ENCODE data around the gene LSM7.
"Not testable (repeated sequence)": the region's sequence is repeated elsewhere in the genome, so short reads cannot be mapped to it uniquely, and the experiment has no call there.

The LSM7 gene

DNA sequence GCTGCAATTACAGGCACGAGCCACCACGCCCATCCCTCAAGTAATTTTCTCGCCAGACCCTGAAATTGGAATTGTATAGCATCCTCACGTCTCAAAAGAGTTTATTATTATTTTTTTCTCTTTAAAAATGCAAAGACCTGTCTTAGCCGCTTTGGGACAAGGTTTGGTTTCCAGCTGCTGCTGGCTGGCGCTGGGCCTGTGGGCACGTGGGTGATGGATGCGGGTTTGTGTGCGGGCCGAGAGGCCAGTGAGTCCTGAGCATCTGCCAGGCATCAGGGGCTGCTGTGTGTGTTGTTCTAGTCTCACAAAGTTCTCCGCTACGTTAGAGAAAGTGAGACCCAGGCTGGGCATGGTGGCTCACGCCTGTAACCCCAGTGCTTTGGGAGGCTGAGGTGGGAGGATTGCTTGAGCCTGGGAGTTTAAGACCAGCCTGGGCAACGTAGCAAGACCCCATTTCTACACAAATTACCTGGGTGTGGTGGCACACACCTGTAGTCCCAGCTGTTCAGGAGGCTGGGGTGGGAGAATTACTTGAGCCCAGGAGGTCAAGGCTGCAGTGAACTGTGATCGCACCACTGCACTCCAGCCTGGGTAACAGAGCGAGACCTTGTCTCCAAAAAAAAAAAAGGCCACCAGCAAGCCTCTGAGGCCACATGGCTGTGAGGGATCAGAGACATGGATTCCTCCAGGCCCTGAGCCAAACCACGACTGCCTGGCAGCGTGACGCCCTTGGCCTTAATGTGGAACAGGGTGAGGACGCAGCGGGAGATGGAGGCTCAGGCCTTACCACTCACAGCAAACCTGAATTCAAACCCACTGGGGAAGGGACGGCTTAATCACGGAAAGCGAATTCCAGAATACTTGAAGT is 27.0 kb upstream of the LSM7 start:
- FAIRE-seq: no peak

DNA sequence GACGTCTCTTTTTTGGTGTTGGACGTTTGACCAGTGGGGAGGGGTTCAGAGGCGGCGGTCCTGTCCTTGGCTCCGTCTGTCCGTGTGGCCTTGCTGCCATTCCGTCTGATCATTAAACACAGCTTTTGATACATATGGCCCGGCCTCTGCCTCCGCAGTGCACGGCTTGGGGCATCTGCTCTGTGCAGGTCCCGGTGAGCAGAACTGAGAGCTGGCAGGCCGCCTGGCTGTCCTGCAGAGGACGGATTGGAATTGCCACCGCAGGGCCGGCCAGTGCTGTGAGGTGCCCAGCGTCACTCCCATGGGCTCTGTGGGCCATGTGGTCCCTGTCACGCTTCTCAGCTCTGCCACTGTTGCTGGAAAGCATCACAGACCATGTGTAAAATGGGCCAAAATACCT is 26.3 kb upstream of the LSM7 start:
- FAIRE-seq: no peak

DNA sequence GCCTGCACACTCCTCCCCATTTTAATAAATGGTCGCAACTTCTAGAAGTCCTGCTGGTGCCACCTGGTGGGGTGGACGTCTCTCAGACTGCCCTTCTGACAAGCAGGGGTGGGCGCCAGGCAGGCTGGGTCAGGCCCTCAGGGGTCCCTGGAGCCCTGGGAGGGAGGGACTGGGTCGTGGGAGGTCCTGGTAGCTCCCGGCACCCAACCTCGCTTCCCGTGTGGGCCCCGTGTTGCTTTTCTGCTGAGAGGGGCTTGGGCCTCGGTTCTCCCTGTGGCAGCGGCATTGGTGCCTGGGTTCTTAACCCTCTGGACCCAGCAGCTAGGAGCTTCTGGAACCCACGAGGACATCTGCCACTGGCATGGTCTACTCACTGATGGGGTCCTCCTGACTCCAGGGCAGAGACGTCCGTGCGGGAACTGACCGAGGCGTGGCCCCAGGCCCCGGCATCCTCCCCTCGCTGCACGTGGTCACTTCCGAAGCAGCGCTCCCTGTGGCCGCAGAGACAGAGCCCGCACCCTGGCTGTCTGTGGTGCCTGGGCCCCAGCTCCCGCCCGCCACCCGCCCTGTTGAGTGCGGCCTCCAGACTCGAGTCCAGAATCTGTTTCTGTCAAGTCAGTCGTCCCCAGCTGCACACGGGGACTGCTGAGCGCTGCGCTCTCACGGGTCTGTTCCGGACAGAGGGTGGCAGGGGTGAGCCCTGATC is 25.7 kb upstream of the LSM7 start:
- no peak for FAIRE-seq

DNA sequence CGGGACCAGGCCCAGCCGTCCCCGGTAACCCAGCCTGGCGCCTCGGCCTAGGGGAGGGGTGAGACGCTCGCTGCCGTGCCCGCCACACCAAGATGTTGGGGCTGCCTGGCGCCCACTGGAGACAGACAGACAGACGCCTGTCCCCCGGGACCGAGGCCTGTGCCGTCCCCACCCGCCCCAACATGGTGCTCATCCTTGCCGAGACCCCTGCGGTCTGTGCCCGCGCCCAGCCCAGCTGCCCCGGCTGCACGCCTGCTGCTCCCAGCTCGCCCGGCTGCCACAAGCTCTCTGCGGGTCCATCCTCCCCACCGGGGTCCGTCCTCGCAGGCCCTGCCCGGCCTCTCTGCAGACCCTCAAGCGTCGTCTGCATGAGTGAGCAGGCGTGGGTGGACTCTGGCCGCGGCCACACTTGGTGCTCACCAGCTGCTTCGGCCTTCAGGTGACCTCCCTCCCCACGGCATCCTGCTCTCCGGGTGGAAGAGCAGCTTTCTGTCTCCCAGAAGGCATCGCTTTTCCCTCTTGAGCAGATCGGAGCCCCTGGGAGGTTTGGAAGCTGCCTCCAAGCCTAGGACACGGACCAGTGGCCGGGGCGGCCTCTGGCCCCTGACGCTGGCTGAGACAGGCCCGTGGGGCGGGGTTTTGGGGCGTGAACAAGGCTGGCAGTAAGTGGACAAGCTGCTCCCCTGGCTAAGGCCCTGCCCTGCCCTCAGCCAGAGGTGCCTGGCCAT is 24.9 kb upstream of the LSM7 start:
- FAIRE-seq: no peak

DNA sequence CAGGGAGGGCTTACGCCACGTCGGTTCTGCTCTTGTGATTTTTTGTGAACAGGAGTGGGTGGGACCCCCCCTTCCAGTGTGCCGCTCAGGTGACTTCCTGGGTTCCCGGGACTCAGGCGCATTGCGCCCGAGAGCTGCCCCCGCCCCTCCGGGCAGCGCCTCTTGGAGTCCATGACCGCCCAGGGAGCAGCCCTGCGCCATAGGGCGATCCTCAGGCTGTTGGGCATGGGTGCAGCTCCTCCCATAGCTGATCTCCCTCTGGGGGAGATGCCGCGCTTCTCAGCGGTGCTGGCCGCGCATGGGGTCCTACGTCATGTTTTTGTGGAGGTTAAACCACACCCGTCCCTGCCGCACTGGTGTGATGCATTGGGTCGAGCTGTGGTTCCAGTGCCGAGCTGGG is 23.7 kb upstream of the LSM7 start:
- no peak for FAIRE-seq

DNA sequence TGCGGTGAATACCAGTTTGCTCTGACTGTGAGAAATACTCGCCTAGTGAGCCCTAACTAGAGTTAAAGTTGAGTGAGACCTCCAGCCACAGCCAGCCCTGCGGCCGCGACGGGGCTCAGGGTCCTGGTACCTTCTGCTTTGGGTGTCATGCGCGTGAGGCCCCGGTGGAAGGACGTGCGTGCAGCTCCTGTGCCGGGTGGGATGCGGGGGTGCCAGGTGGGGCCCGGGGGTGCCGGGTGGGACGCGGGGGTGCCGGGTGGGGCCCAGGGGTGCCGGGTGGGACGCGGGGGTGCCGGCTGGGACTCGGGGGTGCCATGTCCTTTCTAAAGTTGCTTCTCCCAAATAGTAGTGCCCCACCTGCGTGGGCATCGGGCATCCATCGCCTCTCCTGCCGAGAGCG is 23.2 kb upstream of the LSM7 start:
- no peak for FAIRE-seq

DNA sequence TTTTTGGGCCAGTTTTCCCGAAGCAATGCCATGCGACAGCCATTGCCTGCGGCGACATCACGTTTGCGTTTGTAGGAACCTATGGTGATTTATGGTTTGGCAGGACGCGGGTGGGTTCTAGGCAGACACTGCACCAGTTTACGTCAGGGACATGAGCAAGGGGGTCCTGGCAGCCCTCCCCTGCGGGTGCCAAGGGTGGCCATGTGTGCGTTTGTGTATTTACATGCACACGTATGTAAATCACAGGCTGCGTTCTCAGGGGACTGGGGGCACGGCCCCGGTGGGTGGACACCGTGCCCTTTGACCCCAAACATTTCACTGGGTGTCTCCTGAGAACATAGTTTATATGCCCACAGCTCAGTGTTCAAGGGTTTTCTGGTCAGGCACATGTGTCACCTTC is 22.3 kb upstream of the LSM7 start:
- FAIRE-seq: no peak

DNA sequence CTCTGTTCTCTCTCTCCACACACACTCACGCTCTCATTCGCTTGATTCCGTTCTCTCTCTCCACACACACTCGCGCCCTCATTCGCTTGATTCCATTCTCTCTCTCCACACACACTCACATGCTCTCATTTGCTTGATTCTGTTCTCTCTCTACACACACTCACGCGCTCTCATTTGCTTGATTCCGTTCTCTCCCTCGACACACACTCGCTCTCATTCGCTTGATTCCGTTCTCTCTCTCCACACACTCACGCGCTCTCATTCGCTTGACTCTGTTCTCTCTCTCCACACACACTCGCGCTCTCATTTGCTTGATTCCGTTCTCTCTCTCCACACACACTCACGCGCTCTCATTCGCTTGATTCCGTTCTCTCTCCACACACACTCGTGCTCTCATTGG is 21.4 kb upstream of the LSM7 start:
- FAIRE-seq: not testable (repeated sequence)

DNA sequence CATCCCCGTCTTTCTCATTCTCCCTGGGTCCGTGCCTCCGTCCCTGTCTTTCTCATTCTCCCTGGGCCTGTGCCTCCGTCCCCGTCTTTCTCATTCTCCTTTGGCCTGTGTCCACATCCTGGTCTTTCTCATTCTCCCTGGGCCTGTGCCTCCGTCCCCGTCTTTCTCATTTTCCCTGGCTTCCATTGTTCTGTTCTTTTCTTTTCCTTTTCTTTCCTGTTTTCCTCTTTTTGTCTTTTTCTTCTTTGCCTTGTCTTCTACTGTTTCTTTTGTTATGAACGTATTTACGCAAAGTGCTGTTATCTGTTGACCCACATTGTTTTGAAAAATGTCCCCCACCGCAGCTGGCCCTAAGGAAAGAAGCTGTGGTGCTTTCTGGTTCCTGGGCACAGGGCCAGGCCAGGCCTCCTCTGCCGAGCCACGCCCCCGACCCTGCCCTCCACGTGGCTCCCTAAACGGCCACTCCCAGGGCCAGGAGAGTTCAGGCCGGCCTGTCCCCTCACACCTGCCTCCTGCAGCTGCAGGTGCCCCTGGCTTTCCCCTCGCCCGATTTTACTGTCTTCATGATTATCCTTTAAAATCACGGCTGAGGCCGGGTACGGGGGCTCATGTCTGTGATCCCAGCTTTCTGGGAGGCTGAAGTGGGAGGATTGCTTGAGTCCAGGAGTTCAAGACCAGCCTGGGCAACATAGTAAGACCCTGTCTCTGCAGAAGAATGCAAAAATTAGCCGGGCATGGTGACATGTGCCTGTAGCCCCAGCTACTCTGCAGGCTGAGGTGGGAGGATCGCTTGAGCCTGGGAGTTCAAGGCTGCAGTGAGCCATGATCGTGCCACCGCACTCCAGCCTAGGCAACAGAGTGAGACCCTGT is 17.6 kb upstream of the LSM7 start:
- no peak for FAIRE-seq

DNA sequence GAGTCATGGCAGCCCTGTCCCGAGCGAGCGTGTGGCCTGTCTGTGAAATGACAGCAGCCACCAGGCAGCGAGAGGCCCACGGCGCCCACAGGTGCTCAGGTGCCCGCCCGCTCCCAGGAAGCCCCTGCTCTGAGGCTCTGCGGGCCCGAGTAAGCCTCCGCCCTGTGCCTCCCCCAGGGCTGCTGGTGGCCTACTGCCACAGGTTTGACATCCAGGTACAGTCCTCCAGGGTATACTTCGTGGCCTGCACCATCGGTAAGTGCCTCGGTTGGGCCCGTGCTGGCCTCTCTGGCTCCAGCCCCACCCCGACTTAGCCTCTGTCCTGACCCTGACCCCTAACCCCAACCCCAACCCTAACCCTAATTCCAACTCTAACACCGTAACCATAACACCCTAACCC is 16.7 kb upstream of the LSM7 start:
- FAIRE-seq: no peak

DNA sequence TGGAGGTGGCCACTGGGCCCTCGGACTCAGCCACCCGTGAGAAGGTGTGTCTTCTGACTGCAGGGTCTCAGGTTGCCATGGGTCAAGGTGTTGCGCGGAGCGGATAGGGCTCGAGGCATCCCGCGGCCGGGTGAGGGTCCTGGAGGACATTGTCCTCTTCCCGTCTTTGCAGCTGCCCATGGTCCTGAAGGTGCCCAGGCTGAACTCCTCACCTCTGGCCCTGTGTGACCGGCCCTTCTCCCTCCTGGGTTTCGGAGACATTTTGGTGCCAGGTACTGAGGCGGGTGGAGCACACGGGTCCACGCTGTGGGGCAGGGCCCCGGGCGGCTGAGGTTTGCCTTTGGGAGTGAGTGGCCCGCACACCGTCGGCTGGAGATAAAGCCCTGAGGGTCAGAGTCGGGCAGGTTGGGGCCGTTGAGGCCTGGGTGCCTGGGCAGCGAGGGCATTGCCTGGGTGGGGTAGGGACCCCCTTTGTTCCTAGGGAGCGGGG is 16.0 kb upstream of the LSM7 start:
- FAIRE-seq: no peak

DNA sequence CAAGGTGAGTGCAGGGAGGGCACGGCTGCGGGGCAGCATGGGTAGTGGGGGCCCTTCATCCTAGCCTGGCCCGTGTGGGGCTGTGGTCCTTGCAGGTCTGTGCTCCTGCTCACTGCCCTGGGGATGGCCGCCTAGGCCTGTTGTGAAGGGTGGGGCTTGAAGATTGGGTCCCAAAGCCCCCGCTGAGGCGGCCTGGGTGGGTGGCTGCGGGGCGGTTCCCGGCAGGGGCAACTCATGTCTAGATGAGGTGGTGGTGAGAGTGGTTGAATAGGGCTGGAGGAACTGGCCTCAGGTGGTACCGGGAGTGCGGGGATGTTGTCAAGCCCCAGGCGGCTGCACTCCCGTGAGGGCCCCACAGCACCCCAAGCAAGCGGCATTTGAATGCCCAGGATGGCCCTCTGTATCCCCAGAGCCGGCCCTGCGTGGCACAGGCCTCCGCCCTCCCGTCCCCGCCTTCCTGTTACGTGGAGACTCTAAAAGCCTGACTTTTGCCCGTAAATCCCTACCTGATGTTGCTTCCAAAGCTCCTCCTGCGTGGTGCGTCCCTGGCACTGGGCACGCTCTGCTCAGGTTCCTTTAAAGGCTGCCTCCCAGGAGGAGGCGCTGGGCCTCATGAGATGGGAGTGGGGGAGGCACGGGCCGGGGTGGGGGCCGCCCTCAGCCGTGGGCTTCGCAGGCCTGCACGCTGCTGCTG is 15.1 kb upstream of the LSM7 start:
- no peak for FAIRE-seq

DNA sequence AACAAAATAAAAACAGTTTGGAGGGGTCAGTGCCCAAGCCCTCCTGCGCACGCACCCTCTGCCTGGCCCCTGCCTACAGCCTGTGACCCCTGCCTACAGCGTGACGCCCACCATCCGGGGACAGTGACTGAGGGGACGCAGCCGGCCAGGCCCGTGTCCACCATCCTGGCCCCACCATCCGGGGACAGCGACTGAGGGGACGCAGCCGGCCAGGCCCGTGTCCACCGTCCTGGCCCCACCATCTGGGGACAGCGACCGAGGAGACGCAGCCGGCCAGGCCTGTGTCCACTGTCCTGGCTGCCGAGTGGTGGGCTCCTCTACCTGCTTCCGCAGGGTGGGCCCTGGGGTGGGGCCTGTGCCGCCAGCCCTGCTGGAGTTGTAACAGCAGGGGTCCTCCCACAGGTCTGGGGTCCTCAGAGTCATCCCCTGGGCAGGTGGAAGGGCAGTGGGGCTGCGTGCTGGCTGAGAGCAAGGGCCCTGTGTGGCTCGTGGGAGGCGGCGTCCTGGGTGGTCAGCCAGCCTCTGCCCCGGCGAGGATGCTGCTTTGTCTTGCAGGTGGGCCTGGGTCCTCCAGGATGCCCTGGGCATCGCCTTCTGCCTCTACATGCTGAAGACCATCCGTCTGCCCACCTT is 14.4 kb upstream of the LSM7 start:
- no peak for FAIRE-seq

DNA sequence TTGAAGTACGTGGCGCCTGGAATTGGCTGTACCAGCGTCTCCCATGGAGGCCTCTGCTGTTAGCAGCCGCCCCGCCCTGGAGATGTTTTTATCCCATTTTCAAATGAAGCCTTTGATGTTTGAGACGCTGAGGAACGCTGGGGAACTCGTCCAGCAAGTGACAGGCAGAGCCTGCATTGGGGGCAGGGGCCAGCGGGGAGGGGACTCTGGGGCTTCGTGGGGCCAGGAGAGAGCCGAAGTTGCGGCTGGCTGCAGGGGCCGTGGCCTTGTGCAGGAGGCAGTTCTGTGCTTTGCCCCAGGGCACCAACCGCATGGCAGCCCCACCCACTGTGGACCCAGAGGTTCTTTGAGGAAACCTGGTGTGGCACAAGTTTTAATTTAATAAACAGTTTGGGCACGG is 13.6 kb upstream of the LSM7 start:
- FAIRE-seq: no peak

DNA sequence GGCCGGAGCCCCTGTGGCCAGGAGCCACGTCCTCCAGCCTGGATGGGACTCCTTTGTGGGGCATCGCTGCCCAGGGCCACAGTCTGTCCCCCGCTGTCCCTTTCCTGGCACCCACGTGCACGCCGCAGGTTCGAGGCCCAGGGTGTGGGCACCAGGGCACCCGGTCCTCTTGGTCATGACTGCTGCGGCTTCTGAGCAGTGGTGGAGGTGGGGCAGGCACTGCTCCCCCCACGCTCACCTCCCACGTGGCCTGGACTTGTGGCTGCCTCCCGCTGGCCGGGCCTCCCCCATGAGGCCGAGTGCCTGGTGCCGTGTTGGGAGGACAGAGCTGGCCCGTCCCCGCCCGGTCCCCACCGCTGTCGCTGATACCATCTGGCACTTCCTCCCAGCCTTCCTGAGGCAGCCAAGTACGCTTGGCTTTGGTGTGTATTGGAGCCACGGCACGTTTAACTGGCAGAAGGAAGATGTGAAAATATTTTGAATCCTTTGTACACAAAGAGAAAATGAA is 12.9 kb upstream of the LSM7 start:
- FAIRE-seq: no peak

DNA sequence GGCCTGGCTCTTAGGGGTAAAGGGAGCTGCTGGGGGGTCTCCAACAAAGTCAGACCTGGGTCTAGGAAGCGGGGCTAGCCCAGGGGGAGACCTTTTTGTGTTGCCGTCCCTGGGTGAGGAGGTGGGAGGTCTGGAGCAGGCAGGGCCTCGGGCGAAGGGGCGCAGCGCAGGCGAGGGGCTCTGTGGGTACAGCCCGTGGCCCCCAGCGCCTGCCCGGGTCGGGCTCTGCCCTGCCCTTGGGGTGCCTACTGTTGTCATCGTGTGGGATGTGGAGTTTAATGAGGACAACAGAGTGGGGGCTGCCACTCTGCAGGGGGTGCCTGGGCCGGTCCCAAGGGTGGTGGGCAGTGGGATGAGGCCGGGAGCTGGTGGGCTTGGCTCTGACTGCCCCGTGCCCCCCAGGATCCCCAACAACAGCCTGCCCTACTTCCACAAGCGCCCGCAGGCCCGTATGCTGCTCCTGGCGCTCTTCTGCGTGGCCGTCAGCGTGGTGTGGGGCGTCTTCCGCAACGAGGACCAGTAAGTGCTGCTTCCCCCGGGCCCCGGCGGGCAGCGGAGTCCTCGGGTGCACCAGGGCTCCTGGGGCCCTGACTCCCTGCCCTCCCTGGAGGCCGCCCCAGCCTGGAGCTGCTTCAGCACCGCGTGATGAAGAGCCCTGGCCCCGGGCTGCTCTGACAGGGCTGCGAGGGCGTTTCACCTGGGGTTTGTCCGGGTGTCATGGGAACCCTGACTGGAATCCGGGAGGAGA is 12.3 kb upstream of the LSM7 start:
- no peak for FAIRE-seq

DNA sequence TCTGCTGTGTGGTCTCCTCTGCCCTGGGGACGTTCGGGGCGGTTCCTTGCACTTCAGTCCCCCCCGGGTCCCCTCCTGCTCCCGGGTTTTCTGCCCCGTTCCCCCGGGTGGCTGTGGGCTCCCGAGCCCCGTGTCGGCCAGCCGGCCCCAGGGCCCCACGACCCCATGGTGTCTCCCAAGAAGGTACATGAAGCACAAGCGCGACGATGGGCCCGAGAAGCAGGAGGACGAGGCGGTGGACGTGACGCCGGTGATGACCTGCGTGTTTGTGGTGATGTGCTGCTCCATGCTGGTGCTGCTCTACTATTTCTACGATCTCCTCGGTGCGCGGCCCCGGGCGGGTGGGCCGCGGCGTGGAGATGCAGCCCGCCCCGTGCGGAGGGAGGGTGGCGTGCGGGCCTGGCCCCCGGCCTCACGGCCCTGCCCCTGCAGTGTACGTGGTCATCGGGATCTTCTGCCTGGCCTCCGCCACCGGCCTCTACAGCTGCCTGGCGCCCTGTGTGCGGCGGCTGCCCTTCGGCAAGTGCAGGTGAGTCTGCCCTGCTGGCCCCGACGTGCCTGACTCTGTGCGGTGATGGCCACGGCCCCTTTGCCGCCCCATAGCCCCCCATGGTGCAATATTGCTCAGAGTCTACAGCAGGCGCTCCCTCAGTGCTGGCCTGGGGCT is 11.4 kb upstream of the LSM7 start:
- FAIRE-seq: no peak

DNA sequence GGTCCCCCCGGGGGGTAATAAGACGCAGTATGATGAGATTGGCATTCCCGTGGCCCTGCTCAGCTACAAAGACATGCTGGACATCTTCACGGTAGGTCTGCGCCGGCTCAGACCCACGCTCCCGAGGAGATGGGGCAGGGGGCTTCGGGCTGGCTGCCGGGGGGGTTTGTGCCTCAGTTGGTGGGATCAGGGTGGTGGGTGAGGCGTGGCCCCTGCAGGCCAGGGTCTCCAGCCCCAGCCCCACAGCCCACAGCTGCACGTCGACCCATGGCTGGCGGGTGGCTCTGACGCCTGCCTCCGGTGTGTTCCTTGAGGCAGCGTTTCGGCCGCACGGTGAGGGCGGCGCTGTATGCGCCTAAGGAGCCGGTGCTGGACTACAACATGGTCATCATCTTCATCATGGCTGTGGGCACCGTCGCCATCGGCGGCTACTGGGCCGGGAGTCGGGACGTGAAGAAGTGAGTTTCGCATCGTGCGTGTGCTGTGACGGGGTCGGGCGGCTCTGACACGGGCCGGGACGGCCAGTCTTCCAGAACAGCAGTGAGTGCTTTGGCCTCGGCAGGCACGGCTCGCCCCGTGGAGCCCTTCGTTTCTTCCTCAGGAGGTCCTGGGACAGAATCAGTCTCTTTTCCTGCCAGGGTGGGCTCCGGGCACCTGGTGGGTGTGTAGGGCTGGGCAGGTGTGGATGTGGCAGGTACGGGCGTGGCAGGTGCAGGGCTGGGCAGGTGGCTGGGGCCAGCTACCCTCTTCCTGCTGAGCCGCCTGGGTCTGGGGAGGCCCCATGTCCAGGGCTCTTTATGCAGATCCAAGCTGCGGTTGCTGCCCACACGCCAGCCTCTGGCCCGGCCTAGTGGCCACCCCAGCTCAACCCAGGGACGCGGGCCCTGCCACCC is 10.6 kb upstream of the LSM7 start:
- FAIRE-seq: no peak

DNA sequence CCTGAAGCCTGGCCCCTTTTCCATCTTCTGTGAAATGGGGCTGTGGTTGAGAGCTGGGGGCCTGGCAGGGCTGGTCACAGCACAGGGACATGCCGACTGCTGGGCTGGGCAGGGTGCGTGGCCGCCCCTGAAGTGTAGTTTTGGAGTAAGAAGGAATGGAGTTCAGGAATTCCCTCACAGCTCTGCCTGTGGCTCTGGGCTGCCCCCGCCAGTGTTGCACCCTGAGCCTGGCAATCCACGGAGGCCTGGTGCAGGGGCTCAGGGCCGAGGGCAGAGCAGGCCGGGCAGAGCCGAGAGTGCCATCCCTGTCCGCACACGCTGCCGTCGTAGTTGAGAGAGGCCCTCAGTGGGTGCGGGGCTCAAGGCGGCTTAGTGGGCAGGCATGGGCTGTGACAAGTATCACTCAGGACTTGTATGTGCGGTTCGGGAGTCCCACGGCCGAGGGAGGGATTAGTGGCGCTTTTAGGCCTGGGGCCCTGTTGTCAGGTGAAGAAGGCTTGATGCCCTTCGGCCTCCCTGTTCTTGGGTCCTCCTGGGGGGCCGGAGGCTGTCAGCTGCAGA is 9.7 kb upstream of the LSM7 start:
- no peak for FAIRE-seq
